ENCODE results near the gene PTPRM.

PTPRM gene

GRCh38 chr18:7548221-7548620, 18.9 kb upstream of the PTPRM start:
- Histone ChIP-seq H3K9me3 (ENCODE audit: insufficient read depth, low read depth, low read length) (no peaks in the 10 kb centered on the region), H2AFZ (ENCODE audit: low read length) (no peak overlapping the region), H3K79me2 (ENCODE audit: insufficient read depth, low read length) (no peaks in the 10 kb centered on the region)

GRCh38 chr18:7548721-7549120, 18.4 kb upstream of the PTPRM start:
- Histone ChIP-seq H3K4me3 (ENCODE audit: low read length, poor library complexity, severe bottlenecking) (no peak overlapping the region), H3K9ac (ENCODE audit: low read depth, low read length, poor library complexity, severe bottlenecking) (no peak overlapping the region), H3K9me2 (replicated peaks; ENCODE audit: low read depth, low read length) (no peaks in the 10 kb centered on the region), H3K4me1 (ENCODE audit: insufficient read depth, low read length, poor library complexity, severe bottlenecking) (no peaks in the 10 kb centered on the region), H3F3A (ENCODE audit: low read depth) (no peaks in the 10 kb centered on the region), H3K9me3 (ENCODE audit: insufficient read depth, low read depth, low read length) (no peaks in the 10 kb centered on the region), H4K20me1 (ENCODE audit: insufficient read depth, low read length, poor library complexity, severe bottlenecking) (no peaks in the 10 kb centered on the region), H3K79me2 (ENCODE audit: insufficient read depth, low read length) (no peaks in the 10 kb centered on the region), H3K36me3 (ENCODE audit: insufficient read depth, low read length) (no peaks in the 10 kb centered on the region), H3K4me2 (ENCODE audit: low read depth, low read length, poor library complexity, severe bottlenecking) (no peak overlapping the region), H2AFZ (ENCODE audit: low read length) (no peak overlapping the region), H3K27me3 (ENCODE audit: insufficient read depth, low read length, poor library complexity, severe bottlenecking) (no peaks in the 10 kb centered on the region)
- TF ChIP-seq, protein P1, sequence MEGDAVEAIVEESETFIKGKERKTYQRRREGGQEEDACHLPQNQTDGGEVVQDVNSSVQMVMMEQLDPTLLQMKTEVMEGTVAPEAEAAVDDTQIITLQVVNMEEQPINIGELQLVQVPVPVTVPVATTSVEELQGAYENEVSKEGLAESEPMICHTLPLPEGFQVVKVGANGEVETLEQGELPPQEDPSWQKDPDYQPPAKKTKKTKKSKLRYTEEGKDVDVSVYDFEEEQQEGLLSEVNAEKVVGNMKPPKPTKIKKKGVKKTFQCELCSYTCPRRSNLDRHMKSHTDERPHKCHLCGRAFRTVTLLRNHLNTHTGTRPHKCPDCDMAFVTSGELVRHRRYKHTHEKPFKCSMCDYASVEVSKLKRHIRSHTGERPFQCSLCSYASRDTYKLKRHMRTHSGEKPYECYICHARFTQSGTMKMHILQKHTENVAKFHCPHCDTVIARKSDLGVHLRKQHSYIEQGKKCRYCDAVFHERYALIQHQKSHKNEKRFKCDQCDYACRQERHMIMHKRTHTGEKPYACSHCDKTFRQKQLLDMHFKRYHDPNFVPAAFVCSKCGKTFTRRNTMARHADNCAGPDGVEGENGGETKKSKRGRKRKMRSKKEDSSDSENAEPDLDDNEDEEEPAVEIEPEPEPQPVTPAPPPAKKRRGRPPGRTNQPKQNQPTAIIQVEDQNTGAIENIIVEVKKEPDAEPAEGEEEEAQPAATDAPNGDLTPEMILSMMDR (conservative IDR thresholded peaks at IDR 0.05; ENCODE audit: low read length), result no peak
- TF ChIP-seq EZH2phosphoT487 (IDR thresholded peaks at IDR 0.05; ENCODE audit: borderline replicate concordance), result no peak

More at GRCh38 chr18:7548221-7548620, 18.9 kb upstream of the PTPRM start:
- Histone ChIP-seq H3K9ac (ENCODE audit: low read depth, low read length, poor library complexity, severe bottlenecking) (no peak overlapping the region), H3F3A (ENCODE audit: low read depth) (no peaks in the 10 kb centered on the region), H3K4me2 (ENCODE audit: low read depth, low read length, poor library complexity, severe bottlenecking) (no peak overlapping the region), H3K9me2 (replicated peaks; ENCODE audit: low read depth, low read length) (no peaks in the 10 kb centered on the region), H3K27me3 (ENCODE audit: insufficient read depth, low read length, poor library complexity, severe bottlenecking) (no peaks in the 10 kb centered on the region), H3K4me3 (ENCODE audit: low read length, poor library complexity, severe bottlenecking) (no peak overlapping the region), H4K20me1 (ENCODE audit: insufficient read depth, low read length, poor library complexity, severe bottlenecking) (no peaks in the 10 kb centered on the region), H3K36me3 (ENCODE audit: insufficient read depth, low read length) (no peaks in the 10 kb centered on the region), H3K4me1 (ENCODE audit: insufficient read depth, low read length, poor library complexity, severe bottlenecking) (no peaks in the 10 kb centered on the region)
- TF ChIP-seq, protein P1 (conservative IDR thresholded peaks at IDR 0.05; ENCODE audit: low read length), result no peak

DNA sequence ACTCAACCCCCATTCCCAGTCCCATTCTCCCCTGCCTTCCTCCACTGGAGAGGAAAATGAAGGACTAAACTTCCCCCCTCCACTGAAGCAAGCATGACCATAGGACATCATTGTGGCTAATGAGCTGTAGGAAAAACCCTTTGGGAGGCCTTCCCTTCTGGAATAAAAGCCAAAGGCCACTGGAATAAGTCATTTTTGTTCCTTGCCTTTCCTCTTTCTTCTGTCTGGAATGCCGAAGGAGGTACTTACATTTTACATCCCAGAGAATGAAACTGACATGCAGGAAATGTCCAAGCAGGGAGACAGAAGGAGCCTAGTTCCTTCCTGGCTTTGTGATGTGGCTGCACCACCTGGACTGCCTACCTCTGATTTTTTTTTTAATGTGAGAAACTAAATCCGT, 9.1 kb upstream of the PTPRM start:
- H3K9me3 ChIP-seq (ENCODE audit: insufficient read depth, low read depth, low read length), result no peaks in the 10 kb centered on the region
- no peak overlapping the region for H3K9ac ChIP-seq (ENCODE audit: low read depth, low read length, poor library complexity, severe bottlenecking)

More for the DNA sequence above, 9.1 kb upstream of the PTPRM start:
- Histone ChIP-seq H3K4me2 (ENCODE audit: low read depth, low read length, poor library complexity, severe bottlenecking) (no peak overlapping the region), H3K79me2 (ENCODE audit: insufficient read depth, low read length) (no peaks in the 10 kb centered on the region), H3K36me3 (ENCODE audit: insufficient read depth, low read length) (no peaks in the 10 kb centered on the region), H2AFZ (ENCODE audit: low read length) (no peak overlapping the region), H4K20me1 (ENCODE audit: insufficient read depth, low read length, poor library complexity, severe bottlenecking) (no peaks in the 10 kb centered on the region), H3K4me1 (ENCODE audit: insufficient read depth, low read length, poor library complexity, severe bottlenecking) (no peaks in the 10 kb centered on the region), H3F3A (ENCODE audit: low read depth) (no peaks in the 10 kb centered on the region), H3K4me3 (ENCODE audit: low read length, poor library complexity, severe bottlenecking) (no peak overlapping the region), H3K9me2 (replicated peaks; ENCODE audit: low read depth, low read length) (no peaks in the 10 kb centered on the region), H3K27me3 (ENCODE audit: insufficient read depth, low read length, poor library complexity, severe bottlenecking) (no peaks in the 10 kb centered on the region)
- no peak for TF ChIP-seq EZH2phosphoT487 (IDR thresholded peaks at IDR 0.05; ENCODE audit: borderline replicate concordance)
- TF ChIP-seq, protein P1 (conservative IDR thresholded peaks at IDR 0.05; ENCODE audit: low read length), result no peak

Data from Loucy (cell line).